OCI-LY3 (cell line): ENCODE measurements around the gene SHBG.
"Not testable (repeated sequence)": the region's sequence is repeated elsewhere in the genome, so short reads cannot be mapped to it uniquely, and the experiment has no call there.

Experiments
- H2AFZ ChIP-seq: fragments of 200-600, 300-600 bp; shearing (Covaris generic); 2 replicates; pipeline ENCODE4 v1.6.0; 2014; ENCODE audit warnings: antibody characterized with exemption, low read depth, low read length
- H3K27ac ChIP-seq: fragments of 200-600, 300-600 bp; sonication (generic); 2 replicates; pipeline ENCODE4 v1.5.1; 2014; ENCODE audit warnings: mild to moderate bottlenecking, low read length, moderate library complexity, mixed read lengths
- H3K27me3 ChIP-seq: fragments of 200-600, 300-600 bp; sonication (generic); 2 replicates; pipeline ENCODE4 v1.6.1; 2014; ENCODE audit warnings: low read depth, low read length, mixed read lengths
- H3K36me3 ChIP-seq: fragments of 200-600, 300-600 bp; sonication (generic); replicated peaks from 2 replicates; pipeline ENCODE3; 2014; ENCODE audit warnings: low read depth, low read length, mixed read lengths
- H3K4me1 ChIP-seq: fragments of 300-600, 200-600 bp; sonication (generic); 2 replicates; pipeline ENCODE4 v1.6.1; 2014; ENCODE audit warnings: low read length, mixed read lengths
- H3K4me2 ChIP-seq: fragments of 200-600, 300-600 bp; sonication (generic); 2 replicates; pipeline ENCODE4 v1.6.1; 2014; ENCODE audit warnings: low read length, mixed read lengths
- H3K4me3 ChIP-seq: fragments of 300-600, 200-600 bp; sonication (generic); 2 replicates; pipeline ENCODE4 v1.5.1; 2014; ENCODE audit warnings: antibody characterized with exemption, mild to moderate bottlenecking, low read length, moderate library complexity
- H3K79me2 ChIP-seq: fragments of 300-600, 200-600 bp; shearing (Covaris generic); 2 replicates; pipeline ENCODE4 v1.6.1; 2014; ENCODE audit warnings: mild to moderate bottlenecking, low read length, mixed read lengths
- H3K9ac ChIP-seq: fragments of 300-600, 200-600 bp; shearing (Covaris generic); 2 replicates; pipeline ENCODE4 v1.6.0; 2014; ENCODE audit warnings: mild to moderate bottlenecking, low read length, moderate library complexity
- H3K9me3 ChIP-seq: fragments of 200-600, 300-600 bp; shearing (Covaris generic); 2 replicates; pipeline ENCODE4 v1.6.1; 2014; ENCODE audit warnings: low read length, mixed read lengths; ENCODE audit not compliant: insufficient read depth
- H4K20me1 ChIP-seq: fragments of 200-600, 300-600 bp; sonication (generic); 2 replicates; pipeline ENCODE4 v1.6.1; 2016; ENCODE audit warnings: low read length, mixed read lengths; ENCODE audit not compliant: insufficient read depth
- EZH2phosphoT487 ChIP-seq: fragments of 200-600 bp; shearing (Covaris generic); IDR thresholded peaks from 2 replicates; pipeline ENCODE4 v1.6.1; 2018; ENCODE audit warnings: antibody characterized with exemption, mixed run types, low read depth
- TF ChIP-seq, protein P1 (sequence below): fragments of 200-600, 300-600 bp; sonication (generic); IDR thresholded peaks from 2 replicates; pipeline ENCODE4 v1.5.1; 2014; ENCODE audit warnings: antibody characterized with exemption, low read length, low read depth

The SHBG gene

GRCh38 chr17:7590743-7591142 lies 39.2 kb upstream of the SHBG start:
- TF ChIP-seq, protein P1, sequence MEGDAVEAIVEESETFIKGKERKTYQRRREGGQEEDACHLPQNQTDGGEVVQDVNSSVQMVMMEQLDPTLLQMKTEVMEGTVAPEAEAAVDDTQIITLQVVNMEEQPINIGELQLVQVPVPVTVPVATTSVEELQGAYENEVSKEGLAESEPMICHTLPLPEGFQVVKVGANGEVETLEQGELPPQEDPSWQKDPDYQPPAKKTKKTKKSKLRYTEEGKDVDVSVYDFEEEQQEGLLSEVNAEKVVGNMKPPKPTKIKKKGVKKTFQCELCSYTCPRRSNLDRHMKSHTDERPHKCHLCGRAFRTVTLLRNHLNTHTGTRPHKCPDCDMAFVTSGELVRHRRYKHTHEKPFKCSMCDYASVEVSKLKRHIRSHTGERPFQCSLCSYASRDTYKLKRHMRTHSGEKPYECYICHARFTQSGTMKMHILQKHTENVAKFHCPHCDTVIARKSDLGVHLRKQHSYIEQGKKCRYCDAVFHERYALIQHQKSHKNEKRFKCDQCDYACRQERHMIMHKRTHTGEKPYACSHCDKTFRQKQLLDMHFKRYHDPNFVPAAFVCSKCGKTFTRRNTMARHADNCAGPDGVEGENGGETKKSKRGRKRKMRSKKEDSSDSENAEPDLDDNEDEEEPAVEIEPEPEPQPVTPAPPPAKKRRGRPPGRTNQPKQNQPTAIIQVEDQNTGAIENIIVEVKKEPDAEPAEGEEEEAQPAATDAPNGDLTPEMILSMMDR: no peak
- no peak for TF ChIP-seq EZH2phosphoT487
- Histone ChIP-seq H3K36me3 (peaks cover 5% of the 10 kb centered on the region), H3K27ac (no peak overlapping the region), H4K20me1 (no peaks in the 10 kb centered on the region), H3K4me2 (no peak overlapping the region), H2AFZ (no peak overlapping the region), H3K9ac (no peak overlapping the region), H3K4me1 (peaks cover 3% of the 10 kb centered on the region; the same call in 1 of the 2 replicates), H3K27me3 (no peaks in the 10 kb centered on the region), H3K79me2 (peaks cover 2% of the 10 kb centered on the region; the same call in 1 of the 2 replicates), H3K9me3 (no peaks in the 10 kb centered on the region), H3K4me3 (no peak overlapping the region)

DNA sequence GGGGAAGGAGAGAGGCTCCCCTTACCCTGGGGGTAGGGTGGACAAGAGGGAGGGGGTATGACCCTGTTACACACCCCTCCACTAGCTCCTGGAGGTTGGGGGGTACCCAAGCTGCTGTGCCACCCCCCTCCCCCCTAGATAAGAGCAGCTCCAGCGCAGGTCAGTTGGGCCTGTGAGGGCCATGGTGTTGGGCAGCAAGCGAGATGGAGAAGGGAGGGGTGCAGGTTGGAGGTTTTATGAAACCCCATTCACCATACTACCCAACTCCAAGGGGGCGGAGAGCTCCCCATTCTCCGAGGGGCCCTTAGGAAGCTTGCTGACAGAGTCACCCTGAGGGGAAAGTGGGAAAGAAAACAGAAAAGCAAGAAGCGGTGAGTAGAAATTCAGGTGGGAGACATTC lies 38.3 kb upstream of the SHBG start:
- Histone ChIP-seq H3K36me3 (peaks cover 5% of the 10 kb centered on the region), H3K79me2 (no peaks in the 10 kb centered on the region; the same call in 1 of the 2 replicates), H2AFZ (no peak overlapping the region), H3K9me3 (no peaks in the 10 kb centered on the region), H3K9ac (no peak overlapping the region), H3K27me3 (no peaks in the 10 kb centered on the region), H3K4me1 (peaks cover 3% of the 10 kb centered on the region; the same call in 1 of the 2 replicates), H3K27ac (no peak overlapping the region), H4K20me1 (no peaks in the 10 kb centered on the region), H3K4me3 (no peak overlapping the region), H3K4me2 (no peak overlapping the region)
- TF ChIP-seq EZH2phosphoT487: no peak

DNA sequence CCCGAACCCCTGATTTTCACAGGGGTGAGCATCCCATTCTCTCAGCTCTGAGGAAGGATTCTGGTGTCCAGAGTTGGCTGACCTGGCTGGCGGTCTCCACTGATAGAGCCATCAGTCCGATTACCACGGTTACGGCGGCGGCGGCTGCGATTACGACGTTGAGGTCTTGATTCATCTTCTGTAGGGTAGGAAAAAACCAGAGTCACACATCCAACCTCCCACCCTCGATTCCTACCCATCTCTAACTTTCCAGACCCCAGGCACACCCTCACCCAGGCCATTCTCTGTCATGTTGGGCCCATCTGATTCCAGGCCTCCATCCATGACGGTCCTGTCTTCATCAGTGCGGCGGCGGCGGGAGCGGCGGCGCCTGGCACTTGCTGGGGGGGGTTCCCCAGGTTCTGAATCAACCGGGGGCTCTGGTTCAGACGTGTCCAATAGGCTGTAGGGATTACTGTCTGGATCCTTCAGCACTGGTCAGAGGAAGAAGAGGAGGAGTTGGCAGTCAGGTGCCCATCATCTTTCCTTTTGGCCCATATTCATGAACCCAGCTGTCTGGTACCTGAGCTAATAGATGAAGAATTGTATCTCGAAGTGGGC lies 37.4 kb upstream of the SHBG start:
- peaks cover 3% of the 10 kb centered on the region; the same call in 1 of the 2 replicates for H3K4me1 ChIP-seq
- TF ChIP-seq, protein P1: no peak
- TF ChIP-seq EZH2phosphoT487: no peak
- no peak overlapping the region for H3K9ac ChIP-seq
- peaks cover 5% of the 10 kb centered on the region for H3K36me3 ChIP-seq
- no peaks in the 10 kb centered on the region for H3K79me2 ChIP-seq
- no peak overlapping the region for H3K27ac ChIP-seq
- no peaks in the 10 kb centered on the region for H3K27me3 ChIP-seq
- no peaks in the 10 kb centered on the region for H4K20me1 ChIP-seq
- H3K9me3 ChIP-seq: no peaks in the 10 kb centered on the region
- H3K4me2 ChIP-seq: no peak overlapping the region
- H2AFZ ChIP-seq: no peak overlapping the region
- H3K4me3 ChIP-seq: no peak overlapping the region

DNA sequence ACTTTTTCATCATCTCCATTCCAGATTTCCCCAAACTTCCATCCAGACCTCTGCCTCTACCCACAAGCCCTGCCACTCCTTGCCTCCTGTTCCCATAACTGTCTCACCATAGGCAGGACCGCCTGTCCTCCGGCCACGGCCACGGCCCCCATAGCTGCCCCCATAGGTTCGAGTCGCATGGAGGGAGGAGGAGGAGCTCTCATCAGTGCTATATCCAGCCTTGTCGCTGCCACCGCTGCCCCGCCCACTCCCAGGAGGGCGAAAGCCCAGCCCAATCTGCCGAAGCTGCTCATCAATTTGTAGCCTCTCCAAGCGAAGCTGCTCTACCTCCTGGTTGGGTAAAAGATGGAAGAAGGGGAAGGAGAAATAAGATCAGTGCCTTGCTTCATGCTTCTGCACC lies 36.6 kb upstream of the SHBG start:
- Histone ChIP-seq H3K9me3 (no peaks in the 10 kb centered on the region), H3K27ac (no peak overlapping the region), H3K36me3 (peaks cover 5% of the 10 kb centered on the region), H2AFZ (no peak overlapping the region), H3K79me2 (no peaks in the 10 kb centered on the region), H4K20me1 (no peaks in the 10 kb centered on the region), H3K4me3 (no peak overlapping the region), H3K9ac (no peak overlapping the region), H3K4me1 (peaks cover 3% of the 10 kb centered on the region; the same call in 1 of the 2 replicates), H3K4me2 (no peak overlapping the region), H3K27me3 (no peaks in the 10 kb centered on the region)
- TF ChIP-seq, protein P1: no peak
- no peak for TF ChIP-seq EZH2phosphoT487

DNA sequence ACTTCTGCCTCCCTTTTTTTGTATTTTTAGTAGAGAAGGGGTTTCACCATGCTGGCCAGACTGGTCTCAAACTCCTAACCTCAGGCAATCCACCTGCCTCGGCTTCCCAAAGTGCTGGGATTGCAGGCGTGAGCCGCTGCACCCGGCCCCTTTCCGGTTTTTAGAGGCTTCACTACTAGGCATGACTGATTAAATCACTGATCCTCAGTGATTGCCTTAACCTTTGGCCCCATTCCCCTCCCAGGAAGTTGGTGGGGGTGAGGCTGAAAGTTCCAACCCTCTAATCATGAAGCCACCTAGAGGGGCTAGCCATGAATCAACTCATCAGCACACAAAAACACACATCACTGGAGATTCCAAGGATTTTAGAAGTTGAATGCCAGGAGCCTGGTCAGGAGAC lies 32.4 kb upstream of the SHBG start:
- H3K36me3 ChIP-seq: not testable (repeated sequence)

More for the DNA sequence above, 32.4 kb upstream of the SHBG start:
- not testable (repeated sequence) for H4K20me1 ChIP-seq, H3K27me3 ChIP-seq, H3K4me3 ChIP-seq, H3K27ac ChIP-seq, H3K4me1 ChIP-seq, H3K79me2 ChIP-seq, H2AFZ ChIP-seq, H3K9ac ChIP-seq, H3K4me2 ChIP-seq, H3K9me3 ChIP-seq
